Activated naive CD4-positive, alpha-beta T cell treated with anti-CD3 and anti-CD28 coated beads, Interleukin-2, amount 50 U/mL, for 72 hours (primary cell): ENCODE results near the gene FAM25A. TPM values are rescaled to one million over a fixed set of nuclear protein-coding genes. Genes with fewer than 3 reads are reported as not detected.
"Not testable (repeated sequence)": the region's sequence is repeated elsewhere in the genome, so short reads cannot be mapped to it uniquely, and the experiment has no call there.

ENCODE experiments used
- ATAC-seq, 2 donors: fragments of 150-1000 bp; cut with Tn5 transposase; 2 replicates each; pipeline ENCODE4 v1.10.0; 2021; ENCODE audit warnings: mild to moderate bottlenecking in 2 of 2, moderate library complexity in 2 of 2
- DNase-seq, 2 donors: peaks; one replicate each; pipeline ENCODE4 v3.0.0; 2021 to 2022; ENCODE audit warnings: low spot score in 2 of 2
- H3K27ac Mint-ChIP-seq, 2 donors: one replicate each; pipeline ENCODE4 v1.8.0; 2022; ENCODE audit warnings: mild to moderate bottlenecking in 2 of 2, mixed read lengths in 2 of 2
- H3K36me3 Mint-ChIP-seq, 2 donors: one replicate each; pipeline ENCODE4 v1.8.0; 2022; ENCODE audit warnings: mixed read lengths in 2 of 2
- H3K9me3 Mint-ChIP-seq, 2 donors: one replicate each; pipeline ENCODE4 v1.8.0; 2022; ENCODE audit warnings: mixed read lengths in 2 of 2
- total RNA-seq, 2 donors: library from RNA; stranded (reverse); gene quantifications; one replicate each; pipeline ENCODE4 v1.2.3, GENCODE V29; 2022

Gene FAM25A
- total RNA-seq, 2 donors from 2014 or later = not detected

DNA sequence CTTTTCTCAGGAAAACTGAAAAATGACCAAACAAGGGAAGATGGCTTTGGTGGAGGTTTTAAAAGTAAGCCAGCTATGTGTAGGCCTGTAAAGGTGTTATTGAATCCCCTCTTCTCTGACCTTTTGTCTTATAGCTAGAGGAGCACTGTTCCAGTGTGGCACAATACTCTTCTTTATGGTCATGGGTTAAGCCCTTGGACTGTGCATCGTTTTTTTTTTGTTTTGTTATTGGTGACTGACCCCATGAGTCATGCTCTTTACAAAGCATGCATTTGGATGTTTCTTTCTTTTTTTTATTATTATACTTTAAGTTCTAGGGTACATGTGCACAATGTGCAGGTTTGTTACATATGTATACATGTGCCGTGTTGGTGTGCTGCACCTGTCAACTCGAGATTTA lies 19.6 kb upstream of the FAM25A start:
- ATAC-seq = no peak
- H3K36me3 Mint-ChIP-seq = no peaks in the 10 kb centered on the region
- no peak overlapping the region for H3K27ac Mint-ChIP-seq
- no peak for DNase-seq
- no peaks in the 10 kb centered on the region for H3K9me3 Mint-ChIP-seq

DNA sequence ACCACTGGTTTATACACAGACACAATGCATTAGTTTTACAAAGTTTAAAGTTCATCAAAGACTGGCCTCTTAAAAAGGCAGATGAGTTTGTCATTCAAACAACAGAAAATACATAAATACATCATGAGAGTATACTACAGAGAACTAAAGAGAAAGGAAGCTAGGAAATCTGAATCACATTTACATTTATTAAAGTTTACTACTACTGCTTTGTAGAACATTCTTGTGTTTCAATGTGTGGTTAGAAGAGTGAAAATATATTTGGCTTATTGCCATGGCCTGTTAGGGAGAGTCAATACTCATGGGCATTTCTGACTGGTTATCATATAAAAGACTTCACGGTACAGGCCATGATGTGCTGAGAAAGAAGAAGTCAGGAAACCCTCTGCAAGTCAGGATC lies 13.0 kb upstream of the FAM25A start:
- not testable (repeated sequence) for H3K27ac Mint-ChIP-seq, H3K36me3 Mint-ChIP-seq, H3K9me3 Mint-ChIP-seq, DNase-seq, ATAC-seq

DNA sequence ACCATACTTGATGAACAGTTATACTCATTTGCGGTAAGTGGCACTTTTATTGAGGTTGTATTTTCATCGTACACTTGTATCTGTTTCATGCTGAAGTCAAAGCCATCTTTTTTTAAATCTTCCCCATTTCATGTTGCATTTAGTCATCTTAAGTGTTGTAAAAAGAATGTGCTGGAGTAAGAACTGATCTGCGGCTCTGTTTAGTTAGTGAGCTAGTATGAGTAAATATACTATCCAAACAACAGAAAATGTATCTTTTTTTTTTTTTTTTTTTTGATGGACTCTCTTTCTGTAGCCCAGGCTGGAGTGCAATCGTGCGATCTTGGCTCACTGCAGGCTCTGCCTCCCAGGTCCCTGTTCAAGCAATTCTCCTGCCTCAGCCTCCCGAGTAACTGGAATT lies 12.4 kb upstream of the FAM25A start:
- H3K36me3 Mint-ChIP-seq, ATAC-seq, H3K9me3 Mint-ChIP-seq, DNase-seq, H3K27ac Mint-ChIP-seq: not testable (repeated sequence)

DNA sequence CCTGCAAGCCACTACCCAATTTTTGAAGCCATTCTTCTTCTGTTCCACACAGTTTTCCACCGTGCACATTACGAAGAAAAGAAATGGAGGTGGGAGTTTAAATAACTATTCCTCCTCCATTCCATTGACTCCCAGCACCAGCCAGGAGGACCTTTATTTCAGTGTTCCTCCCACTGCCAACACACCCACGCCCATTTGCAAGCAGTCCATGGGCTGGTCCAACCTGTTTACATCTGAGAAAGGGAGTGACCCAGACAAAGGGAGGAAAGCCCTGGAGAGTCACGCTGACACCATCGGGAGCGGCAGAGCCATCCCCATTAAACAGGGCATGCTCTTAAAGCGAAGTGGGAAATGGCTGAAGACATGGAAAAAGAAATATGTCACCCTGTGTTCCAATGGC lies 11.8 kb upstream of the FAM25A start:
- not testable (repeated sequence) for DNase-seq, H3K36me3 Mint-ChIP-seq, H3K27ac Mint-ChIP-seq, ATAC-seq, H3K9me3 Mint-ChIP-seq

DNA sequence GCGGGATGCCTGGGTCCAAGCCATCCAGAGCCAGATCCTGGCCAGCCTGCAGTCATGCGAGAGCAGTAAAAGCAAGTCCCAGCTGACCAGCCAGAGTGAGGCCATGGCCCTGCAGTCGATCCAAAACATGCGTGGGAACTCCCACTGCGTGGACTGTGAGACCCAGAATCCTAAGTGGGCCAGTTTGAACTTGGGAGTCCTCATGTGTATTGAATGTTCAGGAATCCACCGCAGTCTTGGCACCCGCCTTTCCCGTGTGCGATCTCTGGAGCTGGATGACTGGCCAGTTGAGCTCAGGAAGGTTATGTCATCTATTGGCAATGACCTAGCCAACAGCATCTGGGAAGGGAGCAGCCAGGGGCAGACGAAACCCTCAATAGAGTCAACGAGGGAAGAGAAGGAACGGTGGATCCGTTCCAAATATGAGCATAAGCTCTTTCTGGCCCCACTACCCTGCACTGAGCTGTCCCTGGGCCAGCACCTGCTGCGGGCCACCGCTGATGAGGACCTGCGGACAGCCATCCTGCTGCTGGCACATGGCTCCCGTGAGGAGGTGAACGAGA lies 10.9 kb upstream of the FAM25A start:
- ATAC-seq, DNase-seq, H3K27ac Mint-ChIP-seq, H3K9me3 Mint-ChIP-seq, H3K36me3 Mint-ChIP-seq: not testable (repeated sequence)

DNA sequence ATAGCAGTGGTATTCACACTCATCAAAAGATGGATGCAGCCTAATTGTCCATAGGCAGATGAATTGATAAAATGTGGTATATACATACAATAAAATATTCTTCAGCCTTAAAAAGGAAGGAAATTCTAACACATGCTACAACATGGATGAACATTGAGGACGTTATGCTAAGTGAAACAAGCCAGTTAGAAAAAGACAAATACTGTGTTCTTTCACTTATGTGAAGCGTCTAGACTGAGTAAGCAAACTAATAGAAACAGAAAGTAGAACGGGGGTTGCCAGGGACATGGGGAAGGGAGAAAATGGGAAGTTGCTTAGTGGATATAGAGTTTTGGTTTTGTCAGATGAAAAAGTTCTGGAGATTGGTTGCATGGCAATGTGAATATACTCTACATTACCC lies 6.6 kb upstream of the FAM25A start:
- not testable (repeated sequence) for H3K9me3 Mint-ChIP-seq, H3K27ac Mint-ChIP-seq, ATAC-seq, DNase-seq, H3K36me3 Mint-ChIP-seq

DNA sequence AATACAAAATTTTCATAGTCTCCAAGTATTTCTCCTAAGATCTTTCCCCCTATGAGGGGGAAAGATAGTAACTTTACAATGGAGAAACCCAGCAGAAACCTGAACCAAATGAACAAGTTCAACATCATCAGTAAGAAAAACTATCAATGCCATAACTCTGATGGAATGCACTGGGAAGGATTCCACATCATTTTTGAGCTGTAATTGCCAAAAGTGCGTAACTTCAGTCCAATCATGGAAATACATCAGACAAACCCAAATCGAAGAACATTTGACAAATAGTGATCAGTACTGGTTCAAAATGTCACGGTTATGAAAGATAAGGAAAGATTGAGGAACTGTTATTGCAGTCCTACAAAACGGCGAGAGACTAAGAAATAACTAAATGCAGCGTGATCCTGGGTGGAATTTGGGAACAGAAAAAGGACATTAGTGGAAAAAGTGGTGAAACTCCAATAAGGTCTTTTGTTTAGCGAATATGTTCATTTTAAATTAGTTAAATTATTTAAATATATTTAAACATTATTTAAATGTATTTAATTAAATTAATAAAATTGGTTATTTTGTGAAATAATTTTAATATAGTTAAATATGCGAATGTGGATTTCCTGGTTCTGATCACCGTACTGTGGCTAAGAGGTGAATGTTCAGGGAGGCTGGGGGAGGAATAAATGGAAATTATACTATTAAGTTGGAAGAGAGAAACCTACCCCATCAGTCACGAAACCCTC lies 4.9 kb upstream of the FAM25A start:
- not testable (repeated sequence) for H3K9me3 Mint-ChIP-seq, H3K36me3 Mint-ChIP-seq, ATAC-seq

DNA sequence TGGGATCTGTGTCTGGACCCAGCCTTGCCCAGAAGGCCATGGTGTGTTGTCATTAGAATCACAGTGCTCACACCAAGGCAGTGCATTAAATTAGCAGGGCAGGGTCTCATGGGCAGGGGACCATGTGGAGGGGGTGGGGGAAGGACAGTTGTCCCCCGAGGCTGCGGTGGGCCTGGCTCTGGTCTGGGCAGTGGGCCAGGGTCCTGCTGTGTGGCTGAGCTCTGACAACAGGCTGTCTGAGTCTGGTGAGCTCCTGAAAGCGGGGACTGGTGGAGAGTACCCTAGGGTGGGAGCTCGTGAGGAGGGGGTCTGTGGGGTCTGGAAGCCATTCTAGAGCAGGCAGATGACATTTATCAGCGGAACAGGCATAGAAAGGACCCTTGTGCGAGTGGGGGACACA lies 2.0 kb upstream of the FAM25A start:
- not testable (repeated sequence) for H3K36me3 Mint-ChIP-seq, H3K9me3 Mint-ChIP-seq, H3K27ac Mint-ChIP-seq

More for the DNA sequence above, 4.9 kb upstream of the FAM25A start:
- not testable (repeated sequence) for DNase-seq, H3K27ac Mint-ChIP-seq

DNA sequence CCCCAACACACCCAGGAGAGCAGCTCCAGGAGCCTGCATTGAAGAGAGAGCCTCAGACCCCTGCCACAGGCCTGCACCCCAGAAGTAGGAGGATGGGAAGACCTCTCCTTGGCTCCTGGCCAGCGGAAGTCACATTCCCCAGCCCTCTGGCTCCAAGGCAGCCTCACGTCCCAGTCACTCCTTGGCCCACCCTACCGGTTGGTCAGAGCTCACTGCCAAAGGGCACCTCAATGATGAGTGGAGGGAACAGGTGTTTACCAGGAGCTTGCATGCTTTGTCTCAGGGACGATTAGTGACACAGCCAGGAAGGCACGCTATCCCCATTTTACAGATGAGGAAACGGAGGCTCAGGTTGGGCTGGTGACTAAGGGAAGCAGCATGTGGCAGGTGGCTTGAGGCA lies 1.0 kb upstream of the FAM25A start:
- not testable (repeated sequence) for H3K9me3 Mint-ChIP-seq, ATAC-seq, H3K36me3 Mint-ChIP-seq, H3K27ac Mint-ChIP-seq, DNase-seq

More for the DNA sequence above, 2.0 kb upstream of the FAM25A start:
- not testable (repeated sequence) for ATAC-seq, DNase-seq

DNA sequence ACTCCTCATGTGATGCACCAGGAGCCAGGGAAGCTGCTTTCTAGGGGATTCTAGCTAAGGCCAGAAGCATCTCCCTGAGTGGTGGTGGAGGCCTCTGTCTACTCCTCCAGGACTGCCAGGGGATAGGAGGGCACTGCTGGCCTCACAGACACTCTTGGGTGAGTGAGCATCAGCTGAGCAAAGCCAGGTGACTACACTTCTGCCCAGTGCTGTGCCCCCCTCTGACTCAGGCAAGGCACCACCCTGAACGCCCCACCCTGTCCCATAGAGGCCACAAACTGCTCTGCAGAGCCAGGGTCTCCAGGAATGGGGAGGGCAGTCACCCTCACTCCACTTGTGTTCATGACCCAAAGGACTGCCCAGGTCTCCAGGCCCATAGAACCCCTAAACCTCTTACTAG lies 590 bp upstream of the FAM25A start:
- not testable (repeated sequence) for H3K9me3 Mint-ChIP-seq, ATAC-seq, DNase-seq, H3K36me3 Mint-ChIP-seq, H3K27ac Mint-ChIP-seq

DNA sequence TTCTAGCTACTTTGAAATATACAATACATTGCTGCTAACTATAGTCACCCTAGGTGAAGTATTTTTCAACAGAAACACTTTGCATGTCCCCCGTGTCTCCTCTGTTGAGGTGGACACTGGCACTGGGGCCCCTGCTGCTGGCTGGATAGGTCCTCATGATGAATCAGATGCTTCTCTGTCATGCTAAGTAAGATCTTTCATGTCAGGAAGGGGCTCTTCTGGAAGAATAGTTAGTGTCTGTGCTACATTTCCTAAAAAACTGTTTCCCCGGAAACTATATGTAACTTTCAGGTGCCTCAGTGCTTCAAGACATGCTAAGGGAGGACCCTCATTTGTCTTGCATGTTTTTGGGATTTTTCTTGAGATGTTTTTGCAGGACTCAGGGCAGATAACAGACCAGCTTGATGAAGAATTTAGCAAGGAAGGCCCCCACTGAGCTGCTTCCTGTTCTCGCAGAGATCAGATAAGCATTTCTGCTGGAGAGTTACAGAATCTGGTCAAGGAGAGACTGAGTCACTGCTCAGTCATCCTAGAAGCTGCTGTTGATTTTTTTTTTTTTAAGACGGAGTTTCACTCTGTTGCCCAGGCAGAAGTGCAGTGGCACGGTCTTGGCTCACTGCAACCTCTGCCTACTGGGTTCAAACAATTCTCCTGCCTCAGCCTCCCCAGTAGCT lies 5.3 kb downstream of the FAM25A start:
- DNase-seq = peak in 1 of 2 donors; percentile 25

DNA sequence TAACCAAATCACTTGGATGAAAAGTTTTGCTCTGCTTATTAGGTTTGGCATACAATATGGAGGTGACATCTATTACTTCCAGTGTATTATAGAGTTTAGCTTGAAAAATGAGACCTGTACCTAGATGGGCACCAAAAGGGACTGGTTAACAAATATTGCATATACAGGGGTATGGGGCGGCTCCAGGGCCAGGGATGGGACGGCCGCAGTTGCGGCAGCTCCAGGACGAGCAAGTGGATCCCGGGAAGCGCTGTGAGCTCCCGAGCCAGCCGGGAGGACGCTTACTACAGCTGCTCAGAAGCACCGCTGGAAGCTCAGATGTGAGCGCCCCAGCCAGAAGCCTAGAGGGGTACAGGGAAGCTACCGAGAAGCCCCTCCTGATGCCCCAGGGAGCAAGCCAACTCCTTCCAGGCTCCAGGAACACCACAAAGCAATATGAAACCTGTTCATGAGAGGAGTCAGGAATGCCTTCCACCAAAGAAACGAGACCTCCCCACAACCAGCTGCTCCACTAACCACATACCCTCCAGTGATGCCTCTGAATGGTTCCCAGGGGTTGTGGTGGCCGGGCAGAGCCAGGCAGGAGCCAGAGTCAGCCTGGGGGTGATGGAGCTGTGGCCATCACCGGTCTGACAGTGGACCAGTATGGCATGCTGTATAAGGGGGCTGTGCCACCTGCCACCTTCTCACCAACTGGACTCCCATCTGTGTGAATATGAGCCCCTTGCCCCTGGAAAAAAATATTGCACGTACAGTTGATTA lies 6.8 kb downstream of the FAM25A start:
- not testable (repeated sequence) for H3K9me3 Mint-ChIP-seq, ATAC-seq, H3K36me3 Mint-ChIP-seq, DNase-seq
- peak overlapping the region in 1 of 2 donors; percentile 42 for H3K27ac Mint-ChIP-seq

More for the DNA sequence above, 5.3 kb downstream of the FAM25A start:
- H3K36me3 Mint-ChIP-seq, H3K9me3 Mint-ChIP-seq: not testable (repeated sequence)
- ATAC-seq = peak; percentile 99 to 100
- peak overlapping the region; percentile 42 to 46 for H3K27ac Mint-ChIP-seq

DNA sequence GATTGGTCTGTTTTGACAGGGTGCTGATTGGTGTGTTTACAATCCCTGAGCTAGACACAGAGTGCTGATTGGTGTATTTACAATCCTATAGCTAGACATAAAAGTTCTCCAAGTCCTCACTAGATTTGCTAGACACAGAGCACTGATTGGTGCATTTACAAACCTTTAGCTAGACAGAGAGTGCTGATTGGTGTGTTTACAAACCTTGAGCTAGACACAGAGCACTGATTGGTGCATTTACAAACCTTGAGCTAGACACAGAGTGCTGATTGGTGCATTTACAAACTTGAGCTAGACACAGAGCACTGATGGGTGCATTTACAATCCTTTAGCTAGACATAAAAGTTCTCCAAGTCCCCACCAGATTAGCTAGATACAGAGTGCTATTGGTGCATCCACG lies 10.3 kb downstream of the FAM25A start:
- not testable (repeated sequence) for DNase-seq, H3K36me3 Mint-ChIP-seq, ATAC-seq, H3K9me3 Mint-ChIP-seq, H3K27ac Mint-ChIP-seq

DNA sequence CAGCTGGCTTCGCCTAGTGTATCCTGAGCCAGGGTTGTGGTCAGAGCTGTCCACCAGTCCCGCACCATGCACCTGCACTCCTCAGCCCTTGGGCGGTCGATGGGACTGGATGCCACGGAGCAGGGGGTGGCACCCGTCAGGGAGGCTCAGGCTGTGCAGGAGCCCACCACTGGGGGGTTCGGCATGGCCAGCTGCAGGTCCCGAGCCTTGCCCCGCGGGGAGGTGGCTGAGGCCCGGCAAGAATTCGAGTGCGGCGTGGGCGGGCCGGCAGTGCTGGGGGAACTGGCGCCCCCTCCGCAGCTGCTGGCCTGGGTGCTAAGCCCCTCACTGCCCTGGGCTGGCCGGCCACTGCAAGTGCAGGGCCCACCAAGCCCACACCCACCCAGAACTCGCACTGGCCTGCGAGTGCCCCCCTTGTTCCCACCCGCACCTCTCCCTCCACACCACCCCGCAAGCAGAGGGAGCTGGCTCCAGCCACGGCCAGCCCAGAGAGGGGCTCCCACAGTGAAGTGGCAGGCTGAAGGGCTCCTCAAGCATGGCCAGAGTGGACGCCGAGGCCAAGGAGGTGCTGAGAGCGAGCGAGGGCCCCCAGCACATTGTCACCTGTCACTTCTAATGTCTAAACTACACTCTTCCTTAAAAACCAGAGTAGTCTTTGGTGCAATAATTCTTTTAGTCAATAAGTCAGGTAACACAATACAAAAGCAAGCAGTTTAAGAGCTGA lies 11.0 kb downstream of the FAM25A start:
- H3K27ac Mint-ChIP-seq = no peak overlapping the region
- DNase-seq (no peak), ATAC-seq (no peak)
- H3K36me3 Mint-ChIP-seq = peaks cover 0 to 5% of the 10 kb centered on the region in 2 donors
- H3K9me3 Mint-ChIP-seq = no peaks in the 10 kb centered on the region

DNA sequence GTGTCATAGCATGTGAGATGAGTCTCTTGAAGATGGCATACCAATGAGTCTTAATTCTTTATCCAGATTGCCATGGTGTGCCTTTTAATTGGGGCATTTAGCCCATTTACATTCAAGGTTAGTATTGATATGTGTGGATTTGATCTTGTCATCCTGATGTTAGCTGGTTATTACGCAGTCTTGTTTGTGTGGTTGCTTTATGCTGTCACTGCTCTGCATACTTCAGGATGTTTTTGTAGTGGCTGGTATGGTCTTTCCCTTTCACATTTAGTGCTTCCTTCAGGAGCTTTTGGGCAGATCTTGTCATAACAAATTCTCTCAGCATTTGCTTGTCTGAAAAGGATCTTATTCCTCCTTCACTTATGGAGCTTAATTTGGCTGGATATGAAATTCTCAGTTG lies 16.5 kb downstream of the FAM25A start:
- Mint-ChIP-seq H3K9me3 (no peaks in the 10 kb centered on the region), H3K27ac (no peak overlapping the region), H3K36me3 (no peaks in the 10 kb centered on the region)
- ATAC-seq (peak in 1 of 2 donors; percentile 67), DNase-seq (no peak)

DNA sequence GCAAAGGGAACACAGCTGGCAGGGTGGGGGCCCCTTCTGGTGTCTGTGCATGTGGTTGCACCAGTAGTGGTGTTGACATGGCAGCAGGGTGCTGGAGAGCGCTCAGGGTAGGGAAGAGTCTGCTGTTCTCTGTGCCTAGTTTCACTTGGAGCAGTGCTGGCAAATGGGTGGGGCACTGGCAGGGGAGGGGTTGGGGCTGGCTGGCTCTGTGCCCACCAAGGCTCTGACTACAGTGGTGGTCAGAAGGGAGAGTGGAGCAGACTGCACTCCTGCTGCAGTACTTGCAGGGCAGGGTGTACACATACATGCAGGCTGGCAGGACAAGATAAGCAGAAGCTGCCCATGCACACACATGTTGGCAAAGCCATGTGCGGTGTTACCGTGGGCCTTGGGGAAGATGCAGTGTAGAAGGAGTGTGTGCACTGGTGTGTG lies 18.2 kb downstream of the FAM25A start:
- Mint-ChIP-seq H3K9me3 (no peaks in the 10 kb centered on the region), H3K36me3 (no peaks in the 10 kb centered on the region), H3K27ac (no peak overlapping the region)
- DNase-seq (no peak), ATAC-seq (peak in 1 of 2 donors; percentile 14)
